Stomach smooth muscle (tissue), 2 donors: ENCODE results near the gene MPC2.

Experiments
- H3K27ac ChIP-seq: one replicate; pipeline ENCODE4 v1.7.0; 2013; ENCODE audit warnings: mild to moderate bottlenecking, low read length, inconsistent platforms
- H3K27me3 ChIP-seq, 2 donors: one replicate each; pipeline ENCODE4 v1.7.0; 2013; ENCODE audit warnings: low read length in 2 of 2; ENCODE audit not compliant: insufficient read depth in 2 of 2, control insufficient read depth in 1 of 2
- H3K36me3 ChIP-seq, 2 donors: one replicate each; pipeline ENCODE4 v1.7.0; 2013; ENCODE audit warnings: low read length in 2 of 2; ENCODE audit not compliant: control insufficient read depth in 2 of 2, insufficient read depth in 2 of 2
- H3K4me1 ChIP-seq: one replicate; pipeline ENCODE4 v1.7.0; 2013; ENCODE audit warnings: low read length; ENCODE audit not compliant: control insufficient read depth, insufficient read depth
- H3K4me3 ChIP-seq, 2 donors: one replicate each; pipeline ENCODE4 v1.7.0; 2013; ENCODE audit warnings: low read length in 2 of 2
- H3K9ac ChIP-seq, 2 donors: one replicate each; pipeline ENCODE4 v1.7.0; 2013; ENCODE audit warnings: low read length in 2 of 2, mild to moderate bottlenecking in 1 of 2
- H3K9me3 ChIP-seq, 2 donors: one replicate each; pipeline ENCODE4 v1.7.0; 2013; ENCODE audit warnings: low read length in 2 of 2; ENCODE audit not compliant: control insufficient read depth in 2 of 2
- donor health status: healthy.
- donor health status: Pancreatic carcinoma.

MPC2 gene

DNA sequence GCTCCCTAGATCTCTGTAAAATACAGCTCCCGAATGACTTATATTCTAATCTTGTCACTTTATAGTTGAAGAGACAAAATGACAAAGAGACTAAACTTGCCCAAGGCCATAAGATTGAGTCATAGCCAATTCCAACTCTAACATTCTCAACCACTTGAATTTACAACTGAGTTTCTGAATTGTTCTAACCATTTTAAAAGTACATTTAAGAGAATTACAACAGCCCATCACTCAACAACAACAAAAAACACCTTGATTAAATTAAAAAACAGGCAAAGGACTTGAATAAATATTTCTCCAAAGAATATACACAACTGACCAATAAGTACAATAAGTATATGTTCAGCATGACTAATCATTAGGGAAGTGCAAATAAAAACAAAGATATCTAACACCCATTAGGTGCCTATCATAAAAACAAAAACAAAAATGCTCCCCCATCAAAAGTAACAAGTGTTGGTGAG, 14.2 kb downstream of the MPC2 start:
- H3K27me3 ChIP-seq: no peaks in the 10 kb centered on the region
- peaks cover 0 to 5% of the 10 kb centered on the region in 2 donors for H3K36me3 ChIP-seq
- no peak overlapping the region for H3K4me3 ChIP-seq
- no peak overlapping the region for H3K27ac ChIP-seq
- H3K9me3 ChIP-seq: no peaks in the 10 kb centered on the region
- no peak overlapping the region for H3K9ac ChIP-seq
- no peaks in the 10 kb centered on the region for H3K4me1 ChIP-seq

DNA sequence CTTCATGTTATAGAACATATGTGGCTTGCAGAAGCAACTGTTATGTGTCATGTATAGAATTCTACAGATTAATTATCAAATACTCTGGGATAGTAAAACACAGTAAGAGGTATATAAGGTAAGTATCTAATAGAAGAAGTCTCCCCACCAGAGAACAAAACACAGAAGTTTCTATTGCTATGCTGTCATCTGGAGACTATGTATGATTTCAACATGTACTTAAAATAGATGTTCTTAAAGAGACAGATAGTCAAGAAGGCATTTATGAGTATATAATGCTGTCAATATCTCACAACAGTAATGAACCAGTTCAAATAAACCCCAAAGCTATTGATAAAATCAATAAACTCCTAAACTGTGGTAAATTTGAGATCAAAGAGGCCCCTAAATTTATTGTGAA, 14.8 kb downstream of the MPC2 start:
- no peaks in the 10 kb centered on the region for H3K9me3 ChIP-seq
- H3K27me3 ChIP-seq: no peaks in the 10 kb centered on the region
- no peak overlapping the region for H3K27ac ChIP-seq
- no peaks in the 10 kb centered on the region for H3K4me1 ChIP-seq
- H3K4me3 ChIP-seq: no peak overlapping the region
- peaks cover 2 to 5% of the 10 kb centered on the region in 2 donors for H3K36me3 ChIP-seq
- H3K9ac ChIP-seq: no peak overlapping the region

DNA sequence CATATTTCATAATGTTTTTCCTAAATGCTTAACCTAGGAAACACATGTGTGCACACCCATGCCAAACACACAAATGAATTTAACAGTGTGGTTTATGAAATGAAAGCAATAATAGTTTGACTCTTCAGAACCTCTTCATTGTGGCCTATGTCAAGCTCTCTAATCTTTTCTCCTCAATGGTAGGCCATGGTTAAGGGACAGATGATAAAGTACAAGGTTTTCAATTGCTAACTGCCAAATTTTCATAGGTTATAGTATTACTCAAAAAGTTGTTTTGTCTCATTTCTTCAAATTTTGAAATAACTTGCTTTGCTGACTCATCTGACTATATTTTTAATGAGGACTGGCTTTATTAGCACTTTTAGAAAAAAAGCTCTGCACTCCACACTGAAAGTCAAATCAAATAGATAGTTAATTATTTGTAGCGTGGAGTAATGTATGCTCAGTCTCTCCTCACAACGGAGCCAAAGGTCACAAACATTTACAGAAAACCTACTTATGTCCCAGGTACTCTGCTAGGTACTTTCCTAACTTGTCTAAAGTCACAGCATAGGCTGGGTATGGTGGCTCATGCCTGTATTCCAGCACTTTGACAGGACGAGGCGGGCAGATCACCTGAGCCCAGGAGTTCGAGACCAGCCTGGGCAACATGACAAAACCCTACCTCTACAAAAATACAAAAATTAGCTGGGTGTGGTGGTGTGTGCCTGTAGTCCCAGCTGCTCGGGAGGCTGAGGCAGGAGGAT, 19.9 kb downstream of the MPC2 start:
- peaks cover 7 to 8% of the 10 kb centered on the region in 2 donors for H3K36me3 ChIP-seq
- no peak overlapping the region for H3K4me3 ChIP-seq
- no peak overlapping the region for H3K9ac ChIP-seq
- H3K9me3 ChIP-seq: no peaks in the 10 kb centered on the region
- no peak overlapping the region for H3K27ac ChIP-seq
- no peaks in the 10 kb centered on the region for H3K4me1 ChIP-seq
- H3K27me3 ChIP-seq: no peaks in the 10 kb centered on the region

DNA sequence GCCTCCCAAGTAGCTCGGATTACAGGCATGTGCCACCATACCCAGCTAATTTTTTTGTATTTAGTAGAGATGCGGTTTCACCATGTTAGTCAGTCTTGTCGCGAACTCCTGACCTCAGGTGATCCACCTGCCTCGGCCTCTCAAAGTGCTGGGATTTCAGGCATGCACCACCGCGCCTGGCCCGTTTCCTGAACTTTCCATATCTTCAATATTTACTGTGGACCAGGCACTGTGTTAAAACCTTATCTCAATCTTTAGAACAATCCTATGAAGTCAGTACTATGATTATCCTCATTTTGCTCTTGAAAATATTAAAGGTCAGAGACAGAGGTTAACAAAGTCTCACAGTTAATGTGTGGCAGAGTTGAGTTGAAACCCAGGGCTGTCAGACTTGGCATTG, 21.3 kb downstream of the MPC2 start:
- Histone ChIP-seq H3K36me3 (peaks cover 7 to 8% of the 10 kb centered on the region in 2 donors), H3K27me3 (no peaks in the 10 kb centered on the region), H3K4me1 (no peaks in the 10 kb centered on the region), H3K27ac (no peak overlapping the region), H3K4me3 (no peak overlapping the region), H3K9ac (no peak overlapping the region), H3K9me3 (no peaks in the 10 kb centered on the region)

DNA sequence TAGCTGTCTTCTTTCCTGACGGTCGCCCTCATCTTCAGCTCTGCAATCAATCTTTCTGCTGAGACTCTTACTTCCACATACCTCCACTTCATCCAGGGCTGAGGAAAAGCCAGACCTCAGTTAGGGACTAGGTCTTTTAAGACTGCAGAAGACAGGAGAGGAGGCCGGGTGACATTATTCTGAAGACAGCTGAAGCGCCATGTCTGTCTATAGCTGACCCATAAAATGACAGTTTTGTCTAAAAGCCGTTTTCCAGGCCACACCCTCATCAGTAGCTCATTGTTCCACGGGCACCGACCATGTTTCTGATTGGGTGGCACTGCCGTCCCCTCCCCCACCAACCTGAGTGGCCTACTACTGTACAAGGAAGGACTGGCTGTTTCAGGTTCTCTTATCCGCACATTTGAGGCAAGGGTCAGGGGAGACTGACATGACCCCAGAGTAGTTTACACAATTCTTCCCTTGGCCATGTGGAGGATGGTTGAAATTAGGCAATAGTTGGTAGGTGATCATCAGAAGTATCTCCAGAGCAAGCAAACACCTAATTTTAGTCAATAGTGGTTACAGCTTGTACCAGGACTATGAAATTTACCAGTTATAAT, 22.9 kb downstream of the MPC2 start, which contains the start of gene ADCY10:
ADCY10 (minus strand) TSS at position 240 of the 602 bp plus-strand sequence. CDS start 8,994 bp downstream, outside the sequence.
- H3K9ac ChIP-seq: no peak within 1 kb of the TSS
- no peaks in the 10 kb centered on the region for H3K4me1 ChIP-seq
- H3K9me3 ChIP-seq: no peaks in the 10 kb centered on the region
- H3K4me3 ChIP-seq: no peak within 1 kb of the TSS
- H3K36me3 ChIP-seq: peaks cover 7 to 8% of the 10 kb centered on the region in 2 donors
- H3K27me3 ChIP-seq: no peaks in the 10 kb centered on the region
- H3K27ac ChIP-seq: no peak within 1 kb of the TSS

DNA sequence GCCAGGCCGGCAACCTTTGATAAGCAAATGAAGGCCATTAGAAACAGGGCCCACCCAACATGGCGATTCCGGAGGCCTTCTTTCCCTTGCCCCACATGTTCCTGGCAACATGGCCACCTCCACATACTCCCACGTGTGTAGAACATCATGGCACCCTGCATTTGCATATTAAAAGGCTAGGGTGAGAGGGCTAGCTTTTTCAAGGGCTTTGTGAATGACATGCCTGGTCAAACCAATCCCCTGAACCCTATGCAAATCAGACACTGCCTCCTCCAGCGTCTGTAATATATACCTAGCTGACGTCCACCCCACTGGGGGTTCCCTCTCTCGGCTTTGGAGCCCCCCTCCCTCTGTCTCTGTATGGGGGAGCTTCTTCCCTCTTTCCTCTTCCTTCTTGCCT, 24.6 kb downstream of the MPC2 start:
- no peaks in the 10 kb centered on the region for H3K4me1 ChIP-seq
- peaks cover 2 to 8% of the 10 kb centered on the region in 2 donors for H3K36me3 ChIP-seq
- H3K27me3 ChIP-seq: no peaks in the 10 kb centered on the region
- no peak overlapping the region for H3K9ac ChIP-seq
- no peaks in the 10 kb centered on the region for H3K9me3 ChIP-seq
- H3K27ac ChIP-seq: no peak overlapping the region
- H3K4me3 ChIP-seq: no peak overlapping the region

DNA sequence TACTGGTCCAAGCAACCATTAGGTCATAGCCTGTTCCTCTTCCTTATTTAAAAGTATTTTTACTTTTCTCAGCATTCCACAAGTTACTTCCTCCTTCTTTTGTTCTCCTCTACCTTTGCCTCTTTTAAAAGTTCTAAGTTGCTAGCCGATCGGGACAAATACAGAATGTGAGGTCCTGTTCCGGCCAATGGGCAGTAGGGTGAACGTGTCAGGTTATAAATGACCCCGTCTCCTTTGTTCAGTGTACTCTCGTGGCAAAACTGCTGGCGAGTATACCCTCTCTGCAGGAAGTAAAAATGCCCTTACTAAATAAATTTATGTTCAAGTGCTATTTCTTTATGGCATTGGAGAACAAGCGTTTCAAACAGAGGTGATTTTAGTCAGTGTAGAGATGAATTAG, 25.5 kb downstream of the MPC2 start:
- Histone ChIP-seq H3K4me1 (no peaks in the 10 kb centered on the region), H3K9ac (no peak overlapping the region), H3K27ac (no peak overlapping the region), H3K27me3 (no peaks in the 10 kb centered on the region), H3K36me3 (peaks cover 2 to 6% of the 10 kb centered on the region in 2 donors), H3K9me3 (no peaks in the 10 kb centered on the region), H3K4me3 (no peak overlapping the region)

DNA sequence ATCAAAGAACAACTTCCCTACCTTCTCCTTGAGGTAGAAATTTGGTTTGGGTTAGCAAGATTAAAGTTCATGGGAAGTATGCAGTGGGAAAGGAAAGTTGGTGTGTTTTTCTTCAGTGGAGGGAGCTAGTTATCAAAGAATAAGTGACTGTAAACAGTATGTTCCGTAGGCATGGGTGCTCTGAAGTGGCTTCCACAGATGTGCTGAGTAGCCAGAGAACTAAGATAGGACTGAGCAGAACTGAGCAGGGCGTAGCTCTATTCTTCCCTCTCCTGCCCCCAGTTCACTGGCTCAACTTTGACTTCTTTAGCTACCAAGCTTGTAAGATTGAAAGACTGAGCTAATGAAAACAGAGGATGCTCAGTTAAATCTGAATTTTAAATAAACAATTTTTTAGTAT, 26.3 kb downstream of the MPC2 start:
- Histone ChIP-seq H3K27me3 (no peaks in the 10 kb centered on the region), H3K36me3 (peaks cover 2 to 4% of the 10 kb centered on the region in 2 donors), H3K4me1 (no peaks in the 10 kb centered on the region), H3K9me3 (no peaks in the 10 kb centered on the region), H3K4me3 (no peak overlapping the region), H3K27ac (no peak overlapping the region), H3K9ac (no peak overlapping the region)

DNA sequence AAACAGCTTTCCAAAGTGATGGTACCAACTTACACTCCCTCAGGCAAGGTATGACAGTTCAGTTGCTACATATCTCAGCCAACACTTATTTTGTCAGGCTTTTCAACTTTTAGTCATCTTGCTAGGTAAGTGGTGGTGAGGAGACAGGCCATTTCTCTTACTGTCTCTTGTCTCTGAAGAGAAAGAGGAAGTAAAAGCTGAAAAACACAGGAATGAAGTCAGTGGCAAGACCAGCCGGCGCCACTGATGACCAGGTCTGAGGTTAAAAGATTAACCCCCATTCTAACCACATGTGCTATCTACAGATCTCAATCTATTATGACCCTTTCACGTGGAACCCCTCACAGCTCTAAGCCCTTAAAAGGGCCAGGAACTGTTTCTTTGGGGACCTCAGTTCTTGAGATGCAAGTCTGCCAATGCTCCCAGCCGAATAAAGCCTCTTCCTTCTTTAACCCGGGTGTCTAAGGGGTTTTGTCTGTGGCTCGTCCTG, 27.1 kb downstream of the MPC2 start:
- Histone ChIP-seq H3K36me3 (peaks cover 2 to 4% of the 10 kb centered on the region in 2 donors), H3K27me3 (no peaks in the 10 kb centered on the region), H3K4me1 (no peaks in the 10 kb centered on the region), H3K4me3 (no peak overlapping the region), H3K27ac (no peak overlapping the region), H3K9me3 (no peaks in the 10 kb centered on the region), H3K9ac (no peak overlapping the region)

DNA sequence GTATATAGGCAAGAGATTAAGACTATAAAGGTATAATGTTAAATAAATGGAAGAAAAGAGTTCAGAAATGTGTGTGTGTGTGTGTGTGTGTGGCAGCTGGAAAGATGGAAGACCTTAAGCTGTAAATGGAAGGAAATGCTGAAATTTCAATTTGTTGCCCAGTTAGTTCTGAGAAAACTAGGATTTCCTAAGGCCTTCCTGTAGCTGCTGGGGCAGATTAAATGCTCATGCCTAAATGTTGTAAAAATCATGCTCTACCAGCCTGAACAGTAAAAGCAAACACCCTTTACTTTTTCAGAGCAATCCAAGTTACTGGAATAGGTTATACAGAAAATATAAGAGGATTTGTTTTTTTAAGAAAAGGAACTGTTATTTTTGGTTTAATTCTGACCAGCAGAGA, 31.2 kb downstream of the MPC2 start:
- Histone ChIP-seq H3K27ac (no peak overlapping the region), H3K9ac (no peak overlapping the region), H3K27me3 (no peaks in the 10 kb centered on the region), H3K4me3 (no peak overlapping the region), H3K36me3 (no peaks in the 10 kb centered on the region), H3K9me3 (no peaks in the 10 kb centered on the region), H3K4me1 (no peaks in the 10 kb centered on the region)

DNA sequence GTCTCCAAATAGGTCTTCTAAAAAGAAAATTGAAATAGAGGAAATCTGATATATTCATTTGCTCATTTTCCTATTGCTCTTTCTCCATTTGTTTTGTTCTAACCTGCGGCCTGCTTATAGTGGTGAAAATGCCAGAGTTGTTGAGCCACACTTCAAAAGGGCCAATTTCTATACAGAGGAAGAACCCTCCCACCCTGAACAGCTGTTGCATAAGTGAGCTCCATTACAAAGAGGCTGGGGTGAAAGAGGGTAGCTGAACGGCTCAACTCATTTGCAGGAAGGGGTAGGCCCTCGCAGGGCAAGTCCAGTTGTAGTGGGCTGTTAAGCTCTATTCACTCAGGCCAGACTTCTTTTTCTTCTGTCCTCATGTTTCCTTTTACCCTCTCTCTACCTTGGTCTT, 31.7 kb downstream of the MPC2 start:
- no peak overlapping the region for H3K9ac ChIP-seq
- no peaks in the 10 kb centered on the region for H3K27me3 ChIP-seq
- H3K36me3 ChIP-seq: no peaks in the 10 kb centered on the region
- H3K4me3 ChIP-seq: no peak overlapping the region
- H3K4me1 ChIP-seq: no peaks in the 10 kb centered on the region
- H3K9me3 ChIP-seq: no peaks in the 10 kb centered on the region
- no peak overlapping the region for H3K27ac ChIP-seq
